Activated CD8-positive, alpha-beta memory T cell treated with anti-CD3 and anti-CD28 coated beads, Interleukin-2, amount 50 U/mL, for 48 hours (primary cell): ENCODE results near the gene ZSCAN25.
"Not testable (repeated sequence)": the region's sequence is repeated elsewhere in the genome, so short reads cannot be mapped to it uniquely, and the experiment has no call there.

Experiments used
- DNase-seq: peaks from one replicate; pipeline ENCODE4 v3.0.0-alpha.2; 2020

Gene ZSCAN25

GRCh38 chr7:99618726-99619125 is 2.0 kb downstream of the ZSCAN25 start:
- DNase-seq, result peak; percentile 44

GRCh38 chr7:99619571-99620130 is 2.9 kb downstream of the ZSCAN25 start:
- no peak for DNase-seq

GRCh38 chr7:99621271-99621670 is 4.5 kb downstream of the ZSCAN25 start:
- no peak for DNase-seq

- DNase-seq, result no peak
These were observed 5.8 kb downstream of the ZSCAN25 start for GRCh38 chr7:99622596-99622995.

- DNase-seq, result peak; percentile 67
These were observed 6.4 kb downstream of the ZSCAN25 start for GRCh38 chr7:99623091-99623693.

- peak; percentile 72 for DNase-seq
These were observed 7.1 kb downstream of the ZSCAN25 start for GRCh38 chr7:99623702-99624447.

- peak; percentile 86 for DNase-seq
These were observed 7.7 kb downstream of the ZSCAN25 start for GRCh38 chr7:99624484-99624883.

- DNase-seq, result no peak
These were observed 8.6 kb downstream of the ZSCAN25 start for GRCh38 chr7:99625321-99625720.

- no peak for DNase-seq
These were observed 9.2 kb downstream of the ZSCAN25 start for GRCh38 chr7:99625961-99626360.

GRCh38 chr7:99626661-99627060 is 9.9 kb downstream of the ZSCAN25 start:
- DNase-seq, result no peak

- no peak for DNase-seq
These were observed 10.8 kb downstream of the ZSCAN25 start for GRCh38 chr7:99627513-99627912.

- DNase-seq, result no peak
These were observed 12.0 kb downstream of the ZSCAN25 start for GRCh38 chr7:99628471-99629465.

GRCh38 chr7:99629643-99630042 is 12.9 kb downstream of the ZSCAN25 start:
- no peak for DNase-seq

- DNase-seq, result no peak
These were observed 14.8 kb downstream of the ZSCAN25 start for GRCh38 chr7:99631295-99632109.

- not testable (repeated sequence) for DNase-seq
These were observed 20.7 kb downstream of the ZSCAN25 start for GRCh38 chr7:99637414-99637813.

GRCh38 chr7:99638731-99639130 is 22.0 kb downstream of the ZSCAN25 start:
- no peak for DNase-seq

GRCh38 chr7:99639267-99639666 is 22.5 kb downstream of the ZSCAN25 start:
- DNase-seq, result no peak

- DNase-seq, result no peak
These were observed 25.3 kb downstream of the ZSCAN25 start for GRCh38 chr7:99642027-99642426.

GRCh38 chr7:99643464-99643863 is 26.7 kb downstream of the ZSCAN25 start:
- no peak for DNase-seq

GRCh38 chr7:99644431-99644830 is 27.7 kb downstream of the ZSCAN25 start:
- DNase-seq, result no peak

GRCh38 chr7:99645590-99645989 is 28.8 kb downstream of the ZSCAN25 start:
- no peak for DNase-seq

- DNase-seq, result no peak
These were observed 32.1 kb downstream of the ZSCAN25 start for GRCh38 chr7:99648843-99649242.
